Activated CD4-positive, alpha-beta T cell treated with anti-CD3 and anti-CD28 coated beads, Interleukin-2, amount 50 U/mL, for 16 hours (primary cell): Measurements from ENCODE around the gene ADGRL3.
"Not testable (repeated sequence)": the region's sequence is repeated elsewhere in the genome, so short reads cannot be mapped to it uniquely, and the experiment has no call there.

Experiments used
- DNase-seq: peaks from one replicate; pipeline ENCODE4 v3.0.0-alpha.2; 2020

The ADGRL3 gene

DNA sequence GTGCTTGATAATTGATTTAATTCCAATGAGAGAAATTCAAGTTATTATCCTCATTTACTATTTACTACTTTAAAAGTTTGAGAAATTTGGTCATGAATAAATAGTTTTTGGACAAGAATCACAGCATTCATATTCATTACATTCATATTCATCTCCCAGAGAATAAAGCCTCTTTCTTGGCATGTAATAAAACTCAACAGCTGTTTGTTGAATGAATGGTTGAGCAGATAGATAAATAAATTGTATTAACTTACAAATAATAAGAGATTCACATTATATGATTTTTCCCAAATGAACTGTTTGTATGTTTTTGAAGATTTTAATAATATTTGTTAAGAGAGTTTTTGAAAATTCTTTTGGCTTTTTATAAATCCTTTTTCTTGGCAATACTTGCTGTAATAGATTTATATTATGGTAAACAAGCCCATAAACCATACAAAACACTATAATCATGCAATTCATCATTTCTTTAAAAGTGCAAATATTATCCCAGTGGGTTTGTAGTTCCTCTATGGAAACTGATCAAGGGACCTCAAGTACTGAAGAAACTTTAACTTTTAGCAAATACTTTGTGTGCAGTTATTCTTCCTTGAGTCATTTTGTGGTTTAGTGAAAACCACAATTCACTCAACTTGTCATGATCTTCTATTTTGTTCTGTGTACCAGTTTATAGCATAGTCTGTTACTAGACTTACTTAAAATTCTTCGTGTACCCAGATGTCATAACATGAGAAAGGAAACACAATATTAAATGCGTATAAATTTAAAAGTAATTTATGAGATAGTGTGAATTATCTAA lies 371.8 kb downstream of the ADGRL3 start:
- no peak for DNase-seq

DNA sequence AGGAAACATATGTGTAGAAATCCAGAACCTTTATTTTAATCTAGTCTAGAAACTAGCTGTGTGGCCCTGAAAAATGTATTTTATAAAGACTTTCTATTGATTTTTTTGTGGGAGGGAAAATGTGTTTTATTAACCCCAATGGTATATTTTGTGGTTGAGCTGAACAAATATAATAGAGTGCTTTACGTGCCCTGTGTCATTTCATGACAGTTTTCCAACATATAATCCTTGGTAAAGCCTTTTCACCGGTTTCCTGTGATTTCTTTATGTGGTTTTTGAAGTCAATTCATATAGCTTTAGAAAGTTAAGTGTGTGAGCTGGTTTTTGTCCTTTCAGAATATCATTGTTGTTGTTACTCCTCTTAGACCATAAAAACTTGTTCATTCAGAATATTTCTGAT lies 375.7 kb downstream of the ADGRL3 start:
- DNase-seq: no peak

DNA sequence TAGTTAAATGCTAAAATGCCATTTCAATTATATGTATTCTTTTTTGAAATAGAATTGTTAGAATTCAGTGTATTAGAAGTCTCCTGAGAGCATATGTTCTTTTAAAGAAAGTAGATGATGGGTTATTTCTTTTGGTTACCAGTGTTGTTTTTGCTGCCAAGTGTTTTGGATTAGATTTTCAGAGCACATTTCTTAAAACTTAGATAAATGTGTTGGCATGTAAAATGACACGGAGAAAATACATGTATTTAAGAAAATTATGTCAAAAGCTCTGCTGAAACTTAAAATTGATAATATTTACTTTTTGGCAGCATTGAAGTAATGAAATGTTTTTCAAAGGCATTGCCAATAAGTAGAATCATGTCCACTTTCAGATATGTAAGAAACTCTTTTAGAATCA lies 379.7 kb downstream of the ADGRL3 start:
- DNase-seq: no peak

DNA sequence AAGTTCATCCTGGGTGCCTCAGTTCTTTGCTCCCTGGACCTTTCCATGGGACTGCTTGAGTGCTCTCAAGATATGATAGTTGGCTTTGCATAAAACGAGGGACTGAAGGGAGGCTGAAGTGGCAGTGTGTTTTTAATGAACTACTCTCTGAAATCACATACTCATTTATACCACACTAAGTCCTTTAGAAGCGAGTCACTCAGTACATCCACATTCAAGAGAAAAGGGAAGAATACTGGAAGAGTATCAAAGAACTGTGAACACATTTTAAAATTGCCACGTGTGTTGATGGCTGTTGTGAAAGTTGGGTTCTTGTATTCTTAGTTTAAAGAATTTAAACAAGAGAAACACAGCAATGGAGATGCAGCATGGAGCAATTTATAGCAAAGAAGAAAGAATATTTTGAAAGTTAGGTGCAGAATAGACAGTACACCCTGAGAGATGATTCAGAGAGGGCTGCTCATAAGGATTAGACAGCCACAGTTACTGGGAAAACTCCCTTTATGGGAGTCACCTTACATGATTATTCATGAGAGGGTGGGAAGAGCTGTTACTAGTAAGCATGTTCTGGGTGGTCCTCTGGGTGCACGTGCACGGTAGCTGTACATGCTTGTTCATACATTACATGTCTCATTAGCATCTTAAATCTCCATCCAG lies 380.7 kb downstream of the ADGRL3 start:
- no peak for DNase-seq

DNA sequence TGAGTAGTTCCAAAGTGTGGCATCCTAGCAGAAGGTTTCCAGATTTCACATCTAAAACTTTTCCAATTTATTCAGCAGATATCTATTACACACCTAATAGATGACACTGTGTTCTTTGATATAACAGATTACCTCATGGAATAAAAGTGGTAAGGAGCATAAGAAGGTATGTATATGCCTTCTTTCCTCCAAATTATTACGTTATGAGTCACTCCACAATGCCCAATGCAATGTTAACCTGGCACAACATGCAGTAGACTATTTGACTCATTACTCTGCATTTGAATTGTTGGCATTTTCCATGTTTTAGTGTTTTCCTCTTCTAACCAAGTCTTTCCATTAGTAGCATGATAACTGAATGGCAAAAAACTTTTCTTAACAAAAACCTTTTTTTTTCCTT lies 383.6 kb downstream of the ADGRL3 start:
- no peak for DNase-seq

DNA sequence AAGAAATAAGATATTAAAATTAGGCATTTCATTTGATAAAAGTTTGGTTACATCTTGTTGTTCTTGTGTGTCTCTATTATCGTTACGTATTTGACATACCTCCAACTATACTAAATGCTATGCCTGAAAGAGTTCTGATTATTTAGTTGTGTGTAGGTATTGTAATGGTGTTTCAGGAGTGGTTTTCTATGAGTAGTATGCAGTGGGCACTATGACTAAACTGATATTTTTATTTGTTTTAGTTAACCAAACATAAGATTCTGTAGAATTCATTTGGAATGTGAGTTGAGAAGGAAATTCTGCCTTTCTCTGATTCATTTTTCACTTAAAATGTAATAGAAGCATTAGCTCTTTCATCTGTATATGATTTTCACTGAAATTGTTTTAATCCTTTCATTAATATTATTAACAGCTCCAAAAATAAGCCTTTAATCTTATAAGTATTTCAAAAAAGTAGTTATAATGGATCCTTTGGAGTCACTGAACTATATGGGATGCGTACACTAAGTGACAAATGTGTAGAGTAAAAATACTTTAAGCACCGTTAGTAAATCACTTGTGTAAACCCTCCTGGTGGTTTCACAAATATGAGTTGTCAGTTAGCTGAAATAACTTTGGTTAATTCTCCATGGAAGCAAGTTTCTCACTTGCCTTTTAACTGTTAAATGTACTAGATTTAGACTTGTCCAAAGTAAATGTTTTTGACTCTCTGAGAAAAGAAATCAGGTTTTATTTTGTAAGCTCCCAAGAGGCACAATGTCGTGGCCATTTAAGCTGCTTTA lies 388.7 kb downstream of the ADGRL3 start:
- DNase-seq: no peak

DNA sequence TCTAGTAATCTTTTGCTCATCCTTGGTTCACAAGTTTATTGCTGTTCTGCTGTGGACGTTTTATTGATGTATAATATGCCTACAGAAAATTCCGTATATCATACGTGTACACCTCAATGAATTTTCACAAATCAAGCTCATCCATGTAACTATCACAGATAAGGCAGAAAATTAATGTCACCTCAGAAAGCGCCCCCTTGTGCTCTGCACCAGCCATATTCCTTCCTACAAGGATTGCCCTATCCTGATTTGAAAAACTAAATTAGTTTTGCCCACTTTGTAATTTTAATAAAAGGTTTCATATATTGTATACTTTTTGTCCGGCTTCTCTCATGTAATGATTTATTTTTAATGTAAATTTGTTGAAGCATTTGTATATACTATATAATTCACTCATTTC lies 390.8 kb downstream of the ADGRL3 start:
- no peak for DNase-seq

DNA sequence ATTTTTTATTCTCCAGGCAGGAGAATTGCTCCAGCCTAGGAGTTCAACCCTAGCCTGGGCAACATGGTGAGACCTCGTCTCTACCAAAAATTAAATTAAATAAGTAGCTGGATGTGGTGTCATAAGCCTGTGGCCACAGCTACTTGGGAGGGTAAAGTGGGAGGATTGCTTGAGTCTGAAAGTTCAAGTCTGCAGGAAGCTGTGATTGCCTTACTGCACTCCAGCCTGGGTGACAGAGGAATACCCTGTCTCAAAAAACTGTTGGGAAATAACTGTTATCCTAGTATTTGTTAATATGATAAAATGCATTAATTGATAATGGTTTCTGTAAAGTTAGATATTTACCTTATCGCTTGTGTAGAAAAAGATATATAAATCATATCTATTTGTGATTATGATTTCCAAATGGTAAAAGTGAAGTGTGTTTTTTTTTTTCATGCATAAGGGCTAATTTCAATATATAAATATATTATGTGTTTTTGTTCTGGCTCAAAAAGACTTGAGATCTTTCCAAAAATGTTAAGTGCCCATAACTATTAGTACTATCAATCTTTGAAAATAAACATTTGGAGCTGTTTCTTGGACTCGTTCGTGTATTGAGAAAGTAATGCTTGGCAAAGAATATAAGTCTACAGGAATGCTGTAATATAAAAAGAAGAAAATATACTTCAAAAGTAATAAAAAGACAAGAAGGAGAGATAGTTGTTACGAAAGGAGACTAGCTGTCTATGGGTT lies 396.6 kb downstream of the ADGRL3 start:
- DNase-seq: no peak

DNA sequence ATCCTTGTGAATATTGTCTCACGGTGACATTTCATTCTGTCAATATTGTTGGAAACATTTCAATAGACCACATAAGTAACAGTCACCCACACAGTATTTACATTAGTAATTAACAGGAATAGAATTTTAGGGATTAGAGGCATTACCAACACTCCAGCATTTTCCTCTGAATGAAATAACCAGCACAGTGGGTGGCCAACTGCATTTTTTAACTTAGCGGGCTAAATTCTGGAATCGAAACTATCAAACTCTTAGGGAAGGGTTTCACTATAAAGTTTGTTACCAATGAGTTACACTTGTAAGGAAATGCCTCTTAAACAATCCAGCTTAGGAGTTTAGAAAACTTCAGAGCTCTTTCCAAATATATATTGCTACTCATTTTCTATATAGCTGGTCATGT lies 403.0 kb downstream of the ADGRL3 start:
- DNase-seq: no peak

DNA sequence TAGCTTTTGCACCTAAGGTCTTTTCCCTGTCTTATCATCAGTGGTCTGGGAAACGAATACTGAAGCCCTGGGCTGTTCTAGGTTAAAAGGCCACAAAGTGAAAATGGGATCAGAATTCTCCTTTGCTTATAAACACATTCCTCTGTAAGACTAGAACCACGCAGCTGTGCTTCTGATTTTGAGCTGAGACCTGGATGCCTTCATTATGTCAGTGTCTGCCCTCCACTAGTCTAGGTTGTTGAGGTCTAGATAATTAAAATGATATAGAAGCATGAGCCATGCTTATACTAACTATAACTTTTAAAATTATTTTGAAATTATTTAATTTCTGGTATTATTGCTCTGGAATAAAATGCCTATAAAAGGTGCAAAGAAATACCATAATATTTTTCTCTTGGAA lies 403.9 kb downstream of the ADGRL3 start:
- no peak for DNase-seq

DNA sequence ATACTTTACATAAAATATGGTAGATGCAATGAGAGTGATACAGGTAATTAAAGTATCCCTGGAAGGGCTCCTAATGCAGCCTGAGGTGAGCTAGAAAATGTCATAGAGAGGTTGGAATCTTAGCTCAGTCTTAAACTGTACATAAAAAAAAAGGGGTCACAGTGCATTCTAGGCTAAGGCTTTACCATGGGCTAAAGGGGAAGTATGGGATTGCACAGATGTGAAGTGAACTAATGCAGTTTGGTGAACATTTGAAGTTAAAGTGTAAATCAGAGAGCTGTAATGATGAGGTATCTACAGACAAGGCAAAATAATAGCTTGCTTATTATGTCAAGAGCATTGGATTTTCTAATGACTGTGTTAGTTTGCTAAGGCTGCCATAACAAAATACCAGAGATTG lies 405.9 kb downstream of the ADGRL3 start:
- no peak for DNase-seq

DNA sequence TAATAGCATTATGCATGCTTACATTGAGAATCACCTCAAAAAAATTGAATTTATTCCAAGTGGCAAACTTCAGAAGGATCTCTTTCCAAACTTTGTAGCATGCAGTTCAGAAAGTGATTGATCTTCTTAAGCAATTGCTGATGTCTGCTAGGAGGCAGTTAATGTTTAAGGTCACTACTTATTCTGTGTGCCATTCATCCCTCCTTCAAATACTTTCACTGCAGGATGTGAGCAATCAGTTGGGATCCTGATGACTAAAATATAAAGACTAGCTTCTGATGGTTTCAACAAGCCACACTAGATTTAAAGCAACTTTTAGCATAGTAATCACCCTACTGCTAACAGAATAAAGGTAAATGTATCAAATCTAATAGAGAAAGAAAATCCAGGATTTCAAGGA lies 414.1 kb downstream of the ADGRL3 start:
- no peak for DNase-seq

DNA sequence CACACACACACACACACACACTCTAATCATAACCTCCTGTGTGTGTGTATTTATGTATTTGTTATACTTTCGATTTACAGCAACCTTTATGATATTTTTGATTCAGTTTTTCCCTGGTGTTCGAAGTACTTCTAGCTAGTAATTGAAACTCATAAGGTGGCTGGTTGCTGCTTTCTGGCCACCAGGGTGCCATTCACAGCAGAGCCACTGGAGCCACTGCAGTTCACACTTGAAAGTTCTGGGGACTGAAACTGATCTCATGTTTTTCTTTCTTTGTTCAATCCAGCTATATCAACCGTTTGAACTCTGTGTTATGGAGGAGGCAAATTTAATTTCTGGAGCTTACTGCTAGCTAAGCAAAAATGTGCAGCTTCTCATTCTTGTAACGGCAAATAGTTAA lies 419.4 kb downstream of the ADGRL3 start:
- no peak for DNase-seq

DNA sequence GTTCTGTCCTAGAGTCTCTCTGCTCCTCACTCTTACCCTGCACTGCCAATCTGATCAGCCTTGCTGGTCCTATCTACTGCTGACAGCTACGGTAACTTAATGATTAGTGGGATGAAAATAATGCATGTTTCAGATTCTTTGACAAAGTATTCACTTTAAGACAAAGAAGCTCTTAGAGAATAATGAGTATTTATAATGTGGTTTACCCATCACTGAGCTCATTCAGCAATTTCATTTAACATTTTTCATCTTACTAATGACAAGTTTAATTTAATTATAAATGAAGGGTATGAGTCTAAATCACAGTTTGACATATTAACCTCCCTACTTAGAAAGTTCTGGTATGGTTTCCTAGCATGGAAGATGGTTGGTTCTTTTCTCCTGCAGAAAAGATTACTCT lies 428.2 kb downstream of the ADGRL3 start:
- no peak for DNase-seq

DNA sequence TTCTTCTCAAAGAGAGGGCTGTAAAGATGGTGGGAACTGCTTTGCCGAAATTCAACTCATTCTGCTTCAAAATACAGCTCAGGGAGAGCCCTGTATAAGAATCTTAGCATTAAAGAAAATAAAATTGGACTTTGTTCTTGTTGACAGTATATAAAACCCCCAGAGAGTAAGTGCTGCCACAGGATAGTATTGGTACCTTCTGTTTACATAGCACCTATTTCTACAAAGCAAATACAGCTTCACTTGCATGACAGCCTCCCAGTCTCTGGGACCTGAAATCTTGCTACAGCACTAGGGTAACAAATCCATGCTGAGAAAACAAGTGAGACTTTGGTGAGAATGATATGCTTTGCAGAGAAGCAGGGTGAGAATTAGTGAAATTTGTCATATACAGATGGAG lies 428.6 kb downstream of the ADGRL3 start:
- DNase-seq: no peak

DNA sequence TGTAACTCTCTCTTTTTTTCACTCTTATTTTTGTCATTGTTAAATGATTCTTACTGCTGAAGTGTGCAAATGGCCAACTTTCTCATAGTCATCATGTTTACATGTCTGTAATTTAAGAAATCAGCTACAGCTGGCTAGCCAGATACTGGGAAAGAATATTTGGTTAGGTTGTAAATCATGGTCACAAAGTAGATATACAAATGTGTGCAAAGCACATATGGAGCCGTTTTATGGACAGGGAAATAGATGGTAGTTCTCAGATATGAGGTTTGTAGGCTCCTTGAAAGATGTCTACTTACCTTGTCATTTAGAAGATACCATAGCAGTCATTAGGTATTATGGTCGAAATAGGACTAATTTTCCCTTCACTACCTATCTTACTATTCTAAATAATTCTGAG lies 430.4 kb downstream of the ADGRL3 start:
- DNase-seq: no peak

DNA sequence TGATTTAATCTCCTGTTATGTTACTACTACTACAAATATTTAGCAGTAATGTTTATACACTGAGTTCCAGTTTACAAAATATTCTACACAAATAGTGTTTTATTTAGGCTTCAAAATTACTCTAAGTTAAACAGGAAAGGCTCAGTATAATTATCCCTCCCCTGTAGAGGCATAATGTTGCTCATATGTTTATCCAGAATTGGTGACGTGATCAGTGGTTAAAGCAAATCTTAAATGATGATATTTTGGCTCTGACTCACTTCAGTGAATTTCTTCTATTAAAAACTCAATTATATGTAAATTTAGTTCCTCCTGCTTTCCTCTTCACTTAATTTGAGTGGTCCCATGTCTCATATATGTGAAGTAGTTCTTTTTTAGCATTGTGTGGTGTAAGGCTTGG lies 438.5 kb downstream of the ADGRL3 start:
- DNase-seq: no peak

DNA sequence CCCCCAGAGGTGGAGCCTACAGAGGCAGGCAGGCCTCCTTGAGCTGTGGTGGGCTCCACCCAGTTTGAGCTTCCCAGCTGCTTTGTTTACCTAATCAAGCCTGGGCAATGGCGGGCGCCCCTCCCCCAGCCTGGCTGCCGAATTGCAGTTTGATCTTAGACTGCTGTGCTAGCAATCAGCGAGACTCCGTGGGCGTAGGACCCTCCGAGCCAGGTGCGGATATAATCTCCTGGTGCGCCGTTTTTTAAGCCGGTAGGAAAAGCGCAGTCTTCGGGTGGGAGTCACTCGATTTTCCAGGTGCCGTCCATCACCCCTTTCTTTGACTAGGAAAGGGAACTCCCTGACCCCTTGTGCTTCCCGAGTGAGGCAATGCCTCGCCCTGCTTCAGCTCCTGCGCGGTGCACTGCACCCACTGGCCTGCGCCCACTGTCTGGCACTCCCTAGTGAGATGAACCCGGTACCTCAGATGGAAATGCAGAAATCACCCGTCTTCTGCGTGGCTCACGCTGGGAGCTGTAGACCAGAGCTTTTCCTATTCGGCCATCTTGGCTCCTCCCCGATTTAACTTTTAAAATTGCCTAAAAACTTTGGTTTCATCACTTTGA lies 446.7 kb downstream of the ADGRL3 start:
- not testable (repeated sequence) for DNase-seq

DNA sequence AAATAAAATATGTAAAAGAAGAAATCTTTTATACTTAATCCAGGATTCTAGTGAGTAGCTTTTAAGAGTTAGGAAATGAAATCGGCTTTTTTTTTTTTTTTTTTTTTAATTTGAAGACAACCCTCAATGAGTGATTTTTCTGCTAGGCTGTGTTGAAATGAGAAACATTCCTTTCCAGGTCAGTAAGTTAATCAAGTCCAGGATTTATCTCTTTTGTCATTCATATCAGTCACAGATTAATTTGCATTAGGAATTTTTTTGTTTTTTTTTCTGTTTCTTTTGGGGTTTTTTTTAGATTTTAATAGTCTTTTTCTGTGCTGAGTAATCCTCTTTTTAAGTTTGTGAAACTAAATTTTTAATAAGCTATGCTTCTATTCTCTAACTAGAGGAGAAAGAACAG lies 448.1 kb downstream of the ADGRL3 start:
- DNase-seq: no peak

DNA sequence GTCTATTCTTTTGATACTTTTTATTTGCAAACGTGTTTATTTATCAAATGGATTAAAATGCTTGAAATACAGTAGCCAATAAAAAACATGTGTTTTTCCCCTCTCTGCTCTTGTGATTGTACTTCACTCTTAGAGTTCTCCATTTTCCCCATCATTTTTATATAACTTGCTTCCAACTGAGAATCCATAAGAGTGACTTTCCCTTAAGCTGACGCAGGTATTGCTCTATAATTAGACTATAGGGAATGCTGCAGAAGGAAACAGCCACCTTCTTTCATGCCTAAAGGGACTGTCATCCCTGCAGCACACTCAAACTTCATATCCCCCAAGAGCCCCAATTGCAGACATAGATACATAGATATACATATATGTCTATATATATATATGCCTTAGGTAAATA lies 456.9 kb downstream of the ADGRL3 start:
- no peak for DNase-seq

DNA sequence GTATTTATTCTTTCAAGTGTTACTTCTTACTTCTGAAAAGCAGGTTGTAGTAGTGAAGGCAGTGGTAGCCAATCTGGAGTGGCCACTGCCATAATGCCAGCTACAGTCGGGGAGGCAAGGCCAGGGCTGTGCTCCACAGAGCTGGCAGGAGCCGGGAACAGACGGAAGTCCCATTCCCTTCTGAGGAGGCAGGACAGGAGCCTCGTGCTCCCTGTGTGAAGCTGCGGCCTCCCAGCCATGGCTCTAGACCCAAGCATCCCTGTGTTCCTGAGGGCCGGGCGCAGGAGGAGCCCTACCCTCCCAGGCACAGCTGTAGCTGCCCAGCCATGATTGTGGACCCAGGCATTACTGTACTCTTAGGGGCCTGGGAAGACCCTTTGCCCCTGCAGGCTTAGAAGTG lies 461.8 kb downstream of the ADGRL3 start:
- DNase-seq: no peak

DNA sequence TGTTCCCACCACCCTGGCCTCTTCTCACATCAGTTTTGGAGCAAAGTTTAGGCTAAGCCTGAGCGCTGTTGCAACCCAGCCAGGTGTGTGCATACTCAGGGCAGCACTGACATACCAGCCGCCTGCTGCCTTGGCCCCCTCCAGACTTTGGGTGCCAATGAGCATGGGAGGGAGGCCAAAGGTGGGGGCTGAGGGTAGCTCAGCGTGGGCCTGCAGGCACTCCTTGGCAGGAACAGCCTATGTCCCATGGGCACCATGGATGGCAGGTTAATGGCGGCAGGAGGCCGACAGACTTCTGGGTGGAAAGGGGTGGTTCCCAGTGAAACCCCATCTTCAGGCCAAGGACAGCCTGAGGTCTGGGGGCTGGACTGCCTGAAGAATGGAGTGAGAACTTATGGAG lies 462.2 kb downstream of the ADGRL3 start:
- DNase-seq: no peak

DNA sequence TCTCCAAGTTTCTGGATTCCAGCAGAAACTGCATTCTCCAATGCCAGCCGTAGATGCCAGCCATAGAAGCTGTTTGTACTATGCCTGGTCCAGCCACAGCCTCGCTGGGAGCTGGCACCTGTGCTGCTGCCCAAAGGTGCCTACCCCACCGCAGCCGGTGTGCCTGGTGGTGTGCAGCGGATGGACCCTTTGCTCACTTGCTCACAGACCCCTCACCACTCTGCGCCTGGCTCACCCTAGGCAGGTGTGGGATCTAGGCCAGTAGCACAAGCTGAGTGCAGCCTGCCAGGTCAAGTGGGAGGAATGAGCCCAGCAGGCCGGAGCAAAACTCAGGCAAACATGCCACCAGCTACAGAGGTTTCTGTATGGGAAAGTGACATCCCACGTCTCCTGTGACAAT lies 463.2 kb downstream of the ADGRL3 start:
- no peak for DNase-seq
